Panc1 (cell line): ENCODE data around the gene BTRC. TPM values are rescaled to one million over a fixed set of nuclear protein-coding genes. Genes with fewer than 3 reads are reported as not detected.

Experiments used
- ATAC-seq: fragments of 200-7000 bp; cut with Tn5 transposase; 2 replicates; pipeline ENCODE4 v1.9.1; 2020; ENCODE audit warnings: mild to moderate bottlenecking, moderate library complexity
- BruUV-seq: library from RNA; stranded (reverse); fragments of 400-500 nt; replicated peaks from 2 replicates; lab custom pipeline; 2021; lab: Mats Ljungman, UMichigan
- CTCF ChIA-PET: fragments of 300-600 bp; sonication (Branson Sonifier 250); formaldehyde crosslinking; loops from one replicate; lab custom pipeline; 2022; ENCODE audit warnings: antibody characterized with exemption; lab: Charles Lee
- POLR2A ChIA-PET: fragments of 300-600 bp; sonication (Branson Sonifier 250); formaldehyde crosslinking; loops from one replicate; lab custom pipeline; 2022; ENCODE audit warnings: antibody characterized with exemption; lab: Charles Lee
- DNase-seq: peaks from one replicate; pipeline ENCODE4 v3.0.0-alpha.2; 2010; ENCODE audit warnings: low read depth, low spot score
- H3K27ac ChIP-seq: 2 replicates; pipeline ENCODE4 v1.5.1; 2011; ENCODE audit warnings: mild to moderate bottlenecking, low read length, inconsistent platforms
- H3K27me3 ChIP-seq: fragments of 200-500 bp; sonication (Bioruptor generic); 2 replicates; pipeline ENCODE4 v1.6.0; 2014; ENCODE audit warnings: low read length, inconsistent platforms; ENCODE audit not compliant: control insufficient read depth, insufficient read depth
- H3K36me3 ChIP-seq: fragments of 200-500 bp; sonication (Bioruptor generic); 2 replicates; pipeline ENCODE4 v1.5.1; 2014; ENCODE audit warnings: inconsistent platforms, mild to moderate bottlenecking, low read length, moderate library complexity; ENCODE audit not compliant: control insufficient read depth, insufficient read depth
- H3K4me1 ChIP-seq: 2 replicates; pipeline ENCODE4 v1.5.1; 2011; ENCODE audit warnings: inconsistent platforms, mild to moderate bottlenecking, low read length, moderate library complexity; ENCODE audit not compliant: control insufficient read depth, insufficient read depth
- H3K4me3 ChIP-seq, 2 experiments: 2 replicates each; pipeline ENCODE4 v1.5.1; 2011 to 2012; ENCODE audit warnings: low read depth in 2 of 2, low read length in 2 of 2, mild to moderate bottlenecking in 2 of 2, inconsistent platforms in 1 of 2, moderate library complexity in 1 of 2
- H3K9me3 ChIP-seq: fragments of 200-500 bp; sonication (Bioruptor generic); 2 replicates; pipeline ENCODE4 v1.5.1; 2014; ENCODE audit warnings: low read depth, mild to moderate bottlenecking, inconsistent platforms, low read length, moderate library complexity; ENCODE audit not compliant: control insufficient read depth, insufficient read depth
- CTCF ChIP-seq: fragments of 450-650 bp; IDR thresholded peaks from 2 replicates; pipeline ENCODE4 v1.5.1; 2017; ENCODE audit warnings: mild to moderate bottlenecking
- POLR2AphosphoS5 ChIP-seq: IDR thresholded peaks from 2 replicates; pipeline ENCODE4 v1.6.1; 2012; ENCODE audit warnings: mild to moderate bottlenecking, low read depth, low read length, moderate library complexity
- REST ChIP-seq, 2 experiments: IDR thresholded peaks; 2 replicates each; pipeline ENCODE4 v1.6.1; 2011 to 2012; ENCODE audit warnings: low read depth in 2 of 2, control low read depth in 1 of 2, low read length in 1 of 2, mild to moderate bottlenecking in 1 of 2, moderate library complexity in 1 of 2; ENCODE audit not compliant: insufficient read depth in 1 of 2
- SIN3A ChIP-seq: IDR thresholded peaks from 2 replicates; pipeline ENCODE4 v1.6.1; 2012; ENCODE audit warnings: low read depth, mild to moderate bottlenecking, low read length, moderate library complexity, borderline replicate concordance; ENCODE audit not compliant: insufficient read depth
- TCF7L2 ChIP-seq: IDR thresholded peaks from 2 replicates; pipeline ENCODE4 v1.6.1; 2011; ENCODE audit warnings: mild to moderate bottlenecking, low read depth, low read length, inconsistent platforms
- in situ Hi-C: cut with HindIII; loops from 2 replicates; pipeline ENCODE4 v1.10.0; 2016; ENCODE audit warnings: low sequenced_read_pairs, low pct_unique_long_range_greater_than_20kb
- intact Hi-C: fragments of 100-400 bp; cut with micrococcal nuclease; formaldehyde crosslinking; loops from one replicate; pipeline ENCODE4 v1.10.0; 2022; ENCODE audit not compliant: unreplicated experiment
- total RNA-seq: library from RNA; stranded (reverse); gene quantifications from one replicate; pipeline ENCODE4 v1.2.1, GENCODE V29; 2021; ENCODE audit not compliant: unreplicated experiment

Gene BTRC
- total RNA-seq, 1 experiment from 2014 or later, result 22.1 TPM

GRCh38 chr10:101305320-101306241 is 48.4 kb upstream of the BTRC start:
- in situ Hi-C loops, result no loop called here

More at GRCh38 chr10:101305320-101306241, 48.4 kb upstream of the BTRC start:
- no peak for ATAC-seq
- Histone ChIP-seq H3K27ac (no peak overlapping the region), H3K4me3 (no peak overlapping the region), H3K9me3 (no peaks in the 10 kb centered on the region), H3K4me1 (no peaks in the 10 kb centered on the region), H3K27me3 (peaks cover 12% of the 10 kb centered on the region), H3K36me3 (no peaks in the 10 kb centered on the region)
- intact Hi-C loops, result no loop called here
- ChIA-PET POLR2A (no interaction called here), CTCF (interaction anchor here (0.6 kb wide), 1 partner anchor 9 kb away, joined by 7 read pairs; no protein-coding TSS in a partner anchor)
- DNase-seq, result no peak
- no TSS peak for BruUV-seq
- TF ChIP-seq TCF7L2 (no peak), REST (IDR thresholded peaks at IDR 0.05; ENCODE audit: insufficient read depth in 1 of 2, low read depth in 2 of 2, low read length in 1 of 2) (no peak), POLR2AphosphoS5 (no peak), SIN3A (no peak), CTCF (no peak)
